Loucy (cell line): ENCODE data around the gene UPK1B.

Experiments used
- H2AFZ ChIP-seq: fragments of 200-600 bp; sonication (generic); 2 replicates; pipeline ENCODE4 v1.6.0; 2016; ENCODE audit warnings: antibody characterized with exemption, mild to moderate bottlenecking, low read length, moderate library complexity
- H3F3A ChIP-seq: fragments of 200-600 bp; 2 replicates; pipeline ENCODE4 v1.6.0; 2016; ENCODE audit warnings: antibody characterized with exemption, low read depth, mild to moderate bottlenecking
- H3K27me3 ChIP-seq: fragments of 200-600 bp; sonication (generic); 2 replicates; pipeline ENCODE4 v1.6.1; 2014; ENCODE audit warnings: low read length, mild to moderate bottlenecking; ENCODE audit not compliant: insufficient read depth, poor library complexity, severe bottlenecking
- H3K36me3 ChIP-seq: fragments of 200-600 bp; sonication (generic); 2 replicates; pipeline ENCODE4 v1.6.1; 2016; ENCODE audit warnings: low read length; ENCODE audit not compliant: insufficient read depth
- H3K4me1 ChIP-seq: fragments of 200-600 bp; sonication (generic); 2 replicates; pipeline ENCODE4 v1.5.1; 2014; ENCODE audit warnings: low read length, mild to moderate bottlenecking; ENCODE audit not compliant: insufficient read depth, poor library complexity, severe bottlenecking
- H3K4me2 ChIP-seq: fragments of 200-600 bp; sonication (generic); 2 replicates; pipeline ENCODE4 v1.6.0; 2014; ENCODE audit warnings: antibody characterized with exemption, low read length, low read depth, mild to moderate bottlenecking; ENCODE audit not compliant: poor library complexity, severe bottlenecking
- H3K4me3 ChIP-seq: fragments of 200-600 bp; sonication (generic); 2 replicates; pipeline ENCODE4 v1.5.1; 2014; ENCODE audit warnings: low read length, mild to moderate bottlenecking, mixed read lengths; ENCODE audit not compliant: poor library complexity, severe bottlenecking
- H3K79me2 ChIP-seq: fragments of 200-600 bp; sonication (generic); 2 replicates; pipeline ENCODE4 v1.6.1; 2014; ENCODE audit warnings: low read length; ENCODE audit not compliant: insufficient read depth
- H3K9ac ChIP-seq: fragments of 200-600 bp; sonication (generic); 2 replicates; pipeline ENCODE4 v1.6.0; 2014; ENCODE audit warnings: mild to moderate bottlenecking, low read depth, low read length, moderate library complexity; ENCODE audit not compliant: poor library complexity, severe bottlenecking
- H3K9me2 ChIP-seq: fragments of 200-600 bp; sonication (generic); replicated peaks from 2 replicates; pipeline ENCODE4 v1.6.1; 2016; ENCODE audit warnings: low read depth, low read length, mixed read lengths
- H3K9me3 ChIP-seq: fragments of 200-600 bp; sonication (generic); 2 replicates; pipeline ENCODE4 v1.6.1; 2014; ENCODE audit warnings: mild to moderate bottlenecking, antibody characterized with exemption, low read length, low read depth; ENCODE audit not compliant: insufficient read depth
- H4K20me1 ChIP-seq: fragments of 200-600 bp; sonication (generic); 2 replicates; pipeline ENCODE4 v1.6.0; 2014; ENCODE audit warnings: antibody characterized with exemption, low read length, mild to moderate bottlenecking; ENCODE audit not compliant: insufficient read depth, poor library complexity, severe bottlenecking
- EZH2phosphoT487 ChIP-seq: fragments of 200-600 bp; IDR thresholded peaks from 2 replicates; pipeline ENCODE4 v1.6.1; 2018; ENCODE audit warnings: antibody characterized with exemption, mild to moderate bottlenecking, moderate library complexity, borderline replicate concordance
- TF ChIP-seq, protein P1 (sequence below): fragments of 200-600 bp; sonication (generic); conservative IDR thresholded peaks from 2 replicates; pipeline ENCODE4 v1.5.1; 2014; ENCODE audit warnings: mild to moderate bottlenecking, antibody characterized with exemption, low read length

Gene UPK1B

DNA sequence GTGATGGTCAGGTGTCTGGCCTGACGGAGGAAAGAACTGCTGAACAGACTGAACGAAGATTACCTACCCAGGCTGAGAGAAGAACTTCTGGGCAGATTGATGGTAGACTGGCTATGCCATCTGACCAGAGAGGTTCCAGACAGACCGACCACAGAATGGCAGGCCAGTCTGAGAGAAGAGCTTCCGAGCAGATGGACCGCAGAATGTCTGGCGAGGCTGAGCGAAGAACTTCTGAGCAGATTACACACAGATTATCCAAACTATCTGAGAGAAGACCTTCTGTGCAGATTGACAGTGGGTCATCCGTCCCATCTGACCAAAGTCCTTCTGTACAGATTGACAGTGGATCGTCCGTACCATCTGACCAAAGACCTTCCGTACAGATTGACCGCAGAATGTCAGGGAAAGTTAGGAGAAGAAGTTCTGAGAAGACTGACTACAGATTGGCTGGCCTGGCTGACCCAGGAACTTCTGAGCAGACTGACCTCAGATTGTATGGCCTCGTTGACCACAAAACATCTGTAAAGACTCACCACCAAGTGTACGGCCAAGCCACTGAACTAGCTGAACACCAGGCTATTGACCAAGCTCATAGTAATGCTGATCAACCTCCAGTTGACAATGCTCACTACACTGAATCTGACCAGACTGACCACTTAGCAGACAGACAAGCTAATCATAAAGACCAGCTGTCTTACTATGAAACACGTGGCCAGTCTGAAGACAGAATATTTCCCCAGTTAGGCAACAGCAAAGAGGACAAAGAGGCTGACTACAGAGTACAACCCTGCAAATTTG, 26.6 kb upstream of the UPK1B start:
- no peaks in the 10 kb centered on the region for H3K4me1 ChIP-seq
- no peaks in the 10 kb centered on the region for H3K27me3 ChIP-seq
- H3F3A ChIP-seq: no peaks in the 10 kb centered on the region
- no peak overlapping the region for H3K4me2 ChIP-seq
- TF ChIP-seq, protein P1, sequence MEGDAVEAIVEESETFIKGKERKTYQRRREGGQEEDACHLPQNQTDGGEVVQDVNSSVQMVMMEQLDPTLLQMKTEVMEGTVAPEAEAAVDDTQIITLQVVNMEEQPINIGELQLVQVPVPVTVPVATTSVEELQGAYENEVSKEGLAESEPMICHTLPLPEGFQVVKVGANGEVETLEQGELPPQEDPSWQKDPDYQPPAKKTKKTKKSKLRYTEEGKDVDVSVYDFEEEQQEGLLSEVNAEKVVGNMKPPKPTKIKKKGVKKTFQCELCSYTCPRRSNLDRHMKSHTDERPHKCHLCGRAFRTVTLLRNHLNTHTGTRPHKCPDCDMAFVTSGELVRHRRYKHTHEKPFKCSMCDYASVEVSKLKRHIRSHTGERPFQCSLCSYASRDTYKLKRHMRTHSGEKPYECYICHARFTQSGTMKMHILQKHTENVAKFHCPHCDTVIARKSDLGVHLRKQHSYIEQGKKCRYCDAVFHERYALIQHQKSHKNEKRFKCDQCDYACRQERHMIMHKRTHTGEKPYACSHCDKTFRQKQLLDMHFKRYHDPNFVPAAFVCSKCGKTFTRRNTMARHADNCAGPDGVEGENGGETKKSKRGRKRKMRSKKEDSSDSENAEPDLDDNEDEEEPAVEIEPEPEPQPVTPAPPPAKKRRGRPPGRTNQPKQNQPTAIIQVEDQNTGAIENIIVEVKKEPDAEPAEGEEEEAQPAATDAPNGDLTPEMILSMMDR: no peak
- TF ChIP-seq EZH2phosphoT487: no peak
- H3K79me2 ChIP-seq: no peaks in the 10 kb centered on the region
- no peak overlapping the region for H3K9ac ChIP-seq
- no peaks in the 10 kb centered on the region for H3K9me3 ChIP-seq
- H3K9me2 ChIP-seq: no peaks in the 10 kb centered on the region
- no peaks in the 10 kb centered on the region for H4K20me1 ChIP-seq
- no peak overlapping the region for H3K4me3 ChIP-seq
- no peaks in the 10 kb centered on the region for H3K36me3 ChIP-seq
- no peak overlapping the region for H2AFZ ChIP-seq

DNA sequence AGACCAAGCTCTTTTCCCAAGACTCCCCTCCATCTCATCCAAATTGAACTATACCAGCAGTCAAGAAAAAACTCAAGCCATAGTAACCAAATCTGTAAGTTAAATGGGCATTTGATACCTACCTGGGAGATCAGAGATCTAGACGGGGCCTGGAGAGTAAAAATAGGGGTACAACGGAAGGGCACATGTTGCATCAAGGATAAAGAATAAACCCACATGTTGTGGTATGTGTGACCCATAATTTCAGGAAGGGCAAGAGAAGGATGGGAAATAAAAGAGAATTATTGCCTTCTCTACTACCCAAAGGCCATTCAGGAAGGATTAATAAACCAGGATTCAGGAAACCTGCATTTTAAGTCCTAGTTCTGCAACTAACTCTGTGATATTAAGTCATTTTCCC, 25.9 kb upstream of the UPK1B start:
- Histone ChIP-seq H3K79me2 (no peaks in the 10 kb centered on the region), H3K9me2 (no peaks in the 10 kb centered on the region), H3K27me3 (no peaks in the 10 kb centered on the region), H4K20me1 (no peaks in the 10 kb centered on the region), H3K4me3 (no peak overlapping the region), H2AFZ (no peak overlapping the region), H3K9ac (no peak overlapping the region), H3K4me1 (no peaks in the 10 kb centered on the region), H3F3A (no peaks in the 10 kb centered on the region), H3K36me3 (no peaks in the 10 kb centered on the region), H3K9me3 (no peaks in the 10 kb centered on the region), H3K4me2 (no peak overlapping the region)
- TF ChIP-seq EZH2phosphoT487: no peak
- TF ChIP-seq, protein P1: no peak

DNA sequence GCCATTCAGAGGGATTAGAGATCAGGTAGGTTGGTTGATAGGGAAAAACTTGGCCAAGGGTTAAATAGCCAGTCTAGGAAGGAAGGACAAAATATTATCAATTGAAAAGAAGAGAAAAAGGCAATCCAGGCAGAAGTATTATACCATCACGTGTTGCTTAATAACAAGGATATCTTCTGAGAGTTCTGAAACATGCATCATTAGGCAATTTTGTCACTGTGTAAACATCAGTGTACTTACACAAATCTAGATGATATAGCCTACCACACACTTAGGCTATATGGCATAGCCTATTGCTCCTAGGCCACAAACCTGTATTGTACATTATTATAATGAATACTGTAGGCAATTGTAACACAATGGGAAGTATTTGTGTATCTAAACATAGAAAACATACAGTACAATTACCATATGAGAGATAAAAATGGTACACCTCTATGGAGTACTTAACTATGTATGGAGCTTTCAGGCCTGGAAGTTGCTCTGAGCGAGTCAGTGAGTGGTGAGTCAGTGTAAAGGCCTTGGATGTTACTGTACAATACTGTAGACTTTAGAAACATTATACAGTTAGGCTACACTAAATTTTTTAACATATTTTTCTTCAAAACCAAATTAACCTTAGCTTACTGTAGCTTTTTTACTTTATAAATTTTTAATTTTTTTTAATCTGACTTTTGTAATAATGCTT, 24.8 kb upstream of the UPK1B start:
- Histone ChIP-seq H3K79me2 (no peaks in the 10 kb centered on the region), H3K27me3 (no peaks in the 10 kb centered on the region), H2AFZ (no peak overlapping the region), H3K9me3 (no peaks in the 10 kb centered on the region), H4K20me1 (no peaks in the 10 kb centered on the region), H3K9ac (no peak overlapping the region), H3K9me2 (no peaks in the 10 kb centered on the region), H3K4me1 (no peaks in the 10 kb centered on the region), H3K36me3 (no peaks in the 10 kb centered on the region), H3K4me2 (no peak overlapping the region), H3F3A (no peaks in the 10 kb centered on the region), H3K4me3 (no peak overlapping the region)
- TF ChIP-seq EZH2phosphoT487: no peak
- TF ChIP-seq, protein P1: no peak
